ENCODE data around the gene TMEM184C. TPM values are rescaled to one million over a fixed set of nuclear protein-coding genes. Genes with fewer than 3 reads are reported as not detected.

TMEM184C gene
- total RNA-seq = 13.7 and 16.5 TPM in 2 replicates

DNA sequence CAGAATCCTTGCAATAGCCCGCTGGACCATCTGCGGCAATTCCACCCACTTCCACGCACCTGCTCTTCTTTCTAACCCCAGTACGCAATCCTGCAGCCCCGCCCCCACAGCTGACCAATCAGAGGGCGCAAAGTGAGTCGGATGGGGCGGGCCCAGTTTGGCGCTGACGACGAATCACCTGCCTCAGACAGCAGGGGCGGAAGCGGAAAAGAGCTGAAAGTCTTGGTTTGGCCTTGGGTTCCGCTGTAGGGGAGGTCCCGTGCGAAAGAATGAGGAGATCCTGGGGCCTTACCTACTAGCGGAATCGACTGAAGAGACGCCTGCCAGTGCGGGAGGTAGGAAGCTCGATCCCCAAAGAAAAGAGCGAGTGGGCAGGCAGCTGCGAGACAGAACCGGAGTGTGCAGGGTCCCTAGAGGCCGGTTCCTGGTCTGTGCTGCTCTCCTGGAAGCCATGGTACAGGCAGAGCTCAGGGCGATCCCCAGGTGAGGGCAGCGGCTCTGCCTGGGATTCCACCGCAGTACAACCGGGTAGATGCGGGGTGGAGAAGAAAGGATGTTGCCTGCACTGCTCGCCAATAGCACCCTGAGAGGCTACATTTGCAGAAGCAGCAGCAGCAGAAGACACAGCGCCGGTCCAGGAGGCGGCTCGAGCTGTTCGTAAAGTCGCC is at the start of gene TMEM184C:
Gene TMEM184C, plus strand, starts transcription at position 225 of the 668 bp plus-strand sequence. CDS start 560 bp downstream, outside the sequence.

DNA sequence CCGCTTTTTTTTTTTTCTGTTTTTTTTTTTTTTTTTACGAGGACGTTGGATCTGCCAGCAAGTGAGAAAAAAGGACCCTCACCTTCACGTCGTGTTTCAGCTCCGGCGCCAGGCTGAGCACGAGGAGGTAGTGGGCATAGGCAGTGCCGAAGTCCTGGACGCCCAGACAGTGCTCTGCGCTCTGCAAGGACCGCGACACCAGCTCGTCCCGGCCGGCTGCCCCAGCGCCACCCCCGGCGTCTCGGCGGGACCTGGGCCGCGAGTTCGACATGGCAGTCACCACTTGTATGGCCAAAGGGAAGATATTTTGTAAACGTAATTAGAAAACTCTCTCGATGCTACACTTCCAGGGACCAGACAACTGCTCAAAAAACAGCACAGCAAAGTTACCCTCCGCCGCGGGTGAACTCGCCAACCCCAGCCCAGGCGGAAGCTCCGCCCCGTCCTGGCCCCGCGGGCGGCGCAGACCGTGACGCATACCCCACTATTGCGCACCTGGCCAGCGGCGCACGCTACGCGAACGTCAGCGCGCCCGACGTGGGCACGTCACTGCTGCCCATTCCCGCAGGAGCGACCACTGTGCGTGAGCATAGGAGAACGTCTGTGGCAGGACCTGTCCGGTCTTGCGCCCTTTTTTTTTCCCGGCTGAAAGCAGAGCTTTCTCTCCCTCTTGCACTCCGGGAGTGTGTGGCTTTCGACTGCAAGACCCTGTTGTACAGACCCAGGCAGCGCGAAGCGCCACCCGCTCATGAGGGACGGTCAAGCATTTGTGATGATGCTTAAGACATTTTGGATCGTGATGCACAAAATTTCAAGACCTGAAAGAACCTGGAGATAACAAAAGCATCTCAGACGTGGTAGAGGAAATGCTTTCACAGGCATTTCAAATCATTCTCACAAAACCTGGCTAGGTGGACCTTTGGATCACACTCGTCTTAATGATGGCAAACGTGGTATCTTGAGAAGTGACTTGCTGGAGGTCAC is 66.8 kb downstream of the TMEM184C start, which contains the start of gene PRMT9:
Gene PRMT9, minus strand, starts transcription at position 447 of the 984 bp plus-strand sequence. Its CDS starts 176 bp downstream, at position 271.

Other genes starting within 250 kb of the TMEM184C start
- 5.0 and 5.4 TPM in 2 replicates for gene EDNRA, start 136.3 kb upstream of the TMEM184C start, total RNA-seq
- gene PRMT9, start 66.8 kb downstream of the TMEM184C start, total RNA-seq = 5.5 and 5.6 TPM in 2 replicates
- 9.8 and 10.0 TPM in 2 replicates for gene ARHGAP10, start 114.7 kb downstream of the TMEM184C start, total RNA-seq